Spinal cord (tissue), 10 donors: ENCODE measurements around the gene AKT1S1. TPM values are rescaled to one million over a fixed set of nuclear protein-coding genes. Genes with fewer than 3 reads are reported as not detected.

Source experiments
- DNase-seq, 6 donors: peaks; one replicate each; pipeline versions ENCODE4 v3.0.0 to v3.0.0-alpha.2; 2013 to 2015; ENCODE audit warnings: low spot score in 6 of 6, low read depth in 4 of 6
- H3K27ac ChIP-seq: one replicate; pipeline ENCODE4 v1.5.1; 2013; ENCODE audit warnings: low read depth, low read length, control low read depth
- H3K27me3 ChIP-seq: one replicate; pipeline ENCODE4 v1.6.1; 2013; ENCODE audit warnings: low read length; ENCODE audit not compliant: control insufficient read depth, insufficient read depth
- H3K36me3 ChIP-seq: one replicate; pipeline ENCODE4 v1.6.1; 2013; ENCODE audit warnings: low read length; ENCODE audit not compliant: control insufficient read depth, insufficient read depth
- H3K4me1 ChIP-seq: one replicate; pipeline ENCODE4 v1.6.1; 2013; ENCODE audit warnings: low read length; ENCODE audit not compliant: control insufficient read depth, insufficient read depth
- H3K4me3 ChIP-seq: one replicate; pipeline ENCODE4 v1.5.1; 2013; ENCODE audit warnings: low read depth, low read length, control low read depth
- H3K9me3 ChIP-seq: one replicate; pipeline ENCODE4 v1.6.1; 2013; ENCODE audit warnings: low read length; ENCODE audit not compliant: control insufficient read depth, insufficient read depth
- WGBS: methylation state at CpG from one replicate; pipeline ENCODE4 v1.1.5; 2013; ENCODE audit warnings: missing lambda C conversion rate; ENCODE audit not compliant: insufficient coverage; 5-methylcytosine and 5-hydroxymethylcytosine counted together
- polyA plus RNA-seq, 2 donors: library from polyadenylated mRNA; unstranded; fragments of 120-200 nt; gene quantifications; one replicate each; pipeline ENCODE4 v1.2.1, GENCODE V29; 2013; ENCODE audit not compliant: insufficient read length in 2 of 2
- total RNA-seq, 2 donors: library from RNA; depleted of rRNA in 1 of 2; stranded (reverse); fragments of 120-200 nt in 1 of 2; fragments of >200 nt in 1 of 2; gene quantifications; one replicate each; pipeline versions ENCODE4 v1.2.3 to v1.2.4, GENCODE V29; 2013 to 2014
- donor health status: healthy.

Gene AKT1S1
- total and polyA plus RNA-seq, 4 donors, result 3.8 to 43.8 (median 26.0) TPM

DNA sequence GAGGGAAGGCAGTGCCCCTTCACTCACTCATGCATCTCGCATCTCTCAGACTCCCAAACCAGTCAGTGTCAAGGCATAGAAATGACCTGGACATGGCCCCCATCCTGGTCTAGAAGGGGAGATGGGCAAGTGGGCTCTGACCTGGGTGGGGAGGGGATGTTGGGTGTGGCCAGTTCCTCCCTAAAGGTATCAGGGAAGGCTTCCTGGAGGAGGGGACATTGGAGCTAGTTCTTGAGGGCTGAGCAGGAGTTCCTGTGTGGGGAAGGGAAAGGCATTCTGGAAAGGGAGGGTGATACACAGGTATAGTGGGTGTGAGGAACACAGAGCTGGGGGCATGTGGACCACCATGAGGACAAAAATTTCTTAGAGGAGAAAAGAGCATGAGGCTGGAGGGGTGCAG, 15.6 kb upstream of the AKT1S1 start:
- no peak for DNase-seq
- Histone ChIP-seq H3K27me3 (peaks cover 10% of the 10 kb centered on the region), H3K36me3 (peaks cover 19% of the 10 kb centered on the region), H3K4me1 (peaks cover 18% of the 10 kb centered on the region), H3K9me3 (no peaks in the 10 kb centered on the region), H3K27ac (no peak overlapping the region), H3K4me3 (no peak overlapping the region)
- WGBS, result no CpG with 5 or more reads among the region's 1 CpG

DNA sequence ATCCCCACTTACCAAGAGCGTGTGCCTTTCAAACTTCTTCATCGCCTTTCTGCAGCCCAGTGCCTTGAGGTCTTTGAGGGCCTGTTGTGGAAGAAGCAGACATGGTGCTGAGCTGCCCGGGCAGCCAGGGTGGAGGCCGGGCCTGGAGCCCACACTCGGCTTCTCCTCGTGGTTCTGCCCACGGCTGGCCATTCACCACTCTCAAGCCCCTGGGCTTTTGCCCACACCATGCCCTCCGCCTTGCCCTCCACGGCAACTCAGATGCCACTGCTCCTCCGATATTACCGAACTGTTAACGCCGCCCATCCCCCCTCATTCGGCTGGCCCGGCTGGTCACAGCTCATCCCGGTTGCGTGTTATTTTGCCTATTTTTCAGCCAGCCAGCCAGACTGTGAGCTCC, 14.2 kb upstream of the AKT1S1 start:
- no peak for DNase-seq
- 80% methylated on average over 16 of the region's 17 CpGs for WGBS
- Histone ChIP-seq H3K4me1 (peaks cover 10% of the 10 kb centered on the region), H3K9me3 (no peaks in the 10 kb centered on the region), H3K4me3 (no peak overlapping the region), H3K27me3 (peaks cover 10% of the 10 kb centered on the region), H3K36me3 (peaks cover 28% of the 10 kb centered on the region), H3K27ac (no peak overlapping the region)

DNA sequence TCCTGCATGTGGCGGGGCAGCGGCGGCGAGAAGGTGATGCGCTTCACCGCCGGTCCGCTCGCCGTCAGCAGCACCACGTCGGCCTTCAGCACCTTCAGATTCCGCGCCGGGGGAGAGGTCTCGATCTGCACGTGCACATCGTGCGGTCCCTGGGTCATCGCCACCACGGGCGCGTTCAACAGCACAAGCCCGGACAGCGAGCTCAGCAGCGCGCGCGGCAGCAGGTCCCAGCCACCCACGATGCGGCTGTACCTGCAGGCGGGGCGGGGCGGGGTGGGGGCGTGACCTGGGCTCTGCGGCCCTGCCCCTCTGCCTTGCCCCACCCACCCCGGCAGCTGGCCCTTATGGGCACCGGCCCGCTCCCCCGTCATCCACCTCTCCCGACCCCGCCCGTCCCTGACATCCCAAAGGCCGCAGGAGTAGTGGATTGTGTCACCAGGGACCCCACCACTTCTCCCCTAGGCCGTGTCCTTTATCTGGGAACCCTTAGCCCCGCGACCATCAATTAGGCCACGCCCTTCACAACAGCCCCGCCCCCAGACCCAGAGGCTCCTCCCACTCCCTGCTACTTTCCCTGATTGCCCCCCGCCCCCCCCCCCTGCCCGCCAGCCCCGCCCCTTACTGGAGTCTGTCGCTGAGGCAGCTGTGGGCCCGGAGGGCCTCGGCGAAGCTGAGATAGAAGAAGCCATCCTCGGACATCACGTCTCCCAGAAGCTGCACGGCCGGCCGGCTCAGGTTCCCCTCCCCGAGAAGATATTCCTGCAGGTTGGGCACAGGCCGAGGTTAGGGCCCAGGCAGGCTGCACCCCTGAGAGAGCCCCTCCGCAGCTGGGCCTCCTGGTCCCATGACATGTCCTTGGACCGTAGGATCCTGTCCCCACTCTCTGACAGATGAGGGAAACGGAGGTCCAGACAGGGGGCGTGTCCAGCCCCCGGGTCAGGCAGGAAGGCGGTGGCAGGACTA, 13.5 kb upstream of the AKT1S1 start:
- Histone ChIP-seq H3K9me3 (no peaks in the 10 kb centered on the region), H3K27ac (no peak overlapping the region), H3K36me3 (peaks cover 30% of the 10 kb centered on the region), H3K27me3 (peaks cover 10% of the 10 kb centered on the region), H3K4me1 (peaks cover 10% of the 10 kb centered on the region), H3K4me3 (peak overlapping the region; percentile 18)
- no peak for DNase-seq
- WGBS, result 7% methylated on average over 61 of the region's 69 CpGs

DNA sequence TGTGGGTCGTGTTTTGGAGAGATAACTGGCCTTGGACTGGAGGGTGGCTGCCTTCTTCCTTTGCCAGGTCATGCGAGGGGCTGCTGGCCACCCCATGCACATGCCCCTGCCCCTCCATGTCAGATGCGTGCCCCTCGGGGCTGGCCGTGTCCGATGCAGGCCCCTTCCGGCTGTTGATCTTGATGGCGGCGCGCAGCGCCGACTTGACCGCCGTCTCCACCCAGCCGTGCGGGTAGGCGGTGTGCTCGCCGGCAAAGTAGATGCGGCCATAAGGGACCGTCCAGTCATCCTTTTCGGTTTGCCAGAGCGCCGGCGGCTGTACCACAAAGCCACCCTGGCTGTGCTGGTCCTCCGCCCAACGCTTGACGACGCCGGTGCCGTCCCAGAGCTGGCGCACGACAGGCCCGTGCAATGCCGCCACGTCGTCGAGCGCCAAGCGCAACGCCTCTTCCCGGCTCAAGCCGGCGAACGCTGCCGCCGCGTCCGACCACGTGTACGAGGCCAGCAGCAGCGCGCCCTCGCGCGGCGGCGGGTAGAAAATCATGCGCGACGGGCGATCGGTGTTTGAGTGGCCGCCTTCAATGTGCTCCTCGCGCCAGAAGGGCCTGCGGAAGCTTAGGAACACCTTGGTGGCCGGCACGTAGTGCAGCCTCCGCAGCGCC, 12.7 kb upstream of the AKT1S1 start:
- Histone ChIP-seq H3K4me1 (peaks cover 10% of the 10 kb centered on the region), H3K36me3 (peaks cover 38% of the 10 kb centered on the region), H3K27ac (no peak overlapping the region), H3K27me3 (peaks cover 10% of the 10 kb centered on the region), H3K4me3 (peak overlapping the region; percentile 18), H3K9me3 (no peaks in the 10 kb centered on the region)
- WGBS, result 15% methylated on average over 71 of the region's 71 CpGs
- DNase-seq, result peak in 3 of 6 donors; percentile 35 to 82 (median 80)

DNA sequence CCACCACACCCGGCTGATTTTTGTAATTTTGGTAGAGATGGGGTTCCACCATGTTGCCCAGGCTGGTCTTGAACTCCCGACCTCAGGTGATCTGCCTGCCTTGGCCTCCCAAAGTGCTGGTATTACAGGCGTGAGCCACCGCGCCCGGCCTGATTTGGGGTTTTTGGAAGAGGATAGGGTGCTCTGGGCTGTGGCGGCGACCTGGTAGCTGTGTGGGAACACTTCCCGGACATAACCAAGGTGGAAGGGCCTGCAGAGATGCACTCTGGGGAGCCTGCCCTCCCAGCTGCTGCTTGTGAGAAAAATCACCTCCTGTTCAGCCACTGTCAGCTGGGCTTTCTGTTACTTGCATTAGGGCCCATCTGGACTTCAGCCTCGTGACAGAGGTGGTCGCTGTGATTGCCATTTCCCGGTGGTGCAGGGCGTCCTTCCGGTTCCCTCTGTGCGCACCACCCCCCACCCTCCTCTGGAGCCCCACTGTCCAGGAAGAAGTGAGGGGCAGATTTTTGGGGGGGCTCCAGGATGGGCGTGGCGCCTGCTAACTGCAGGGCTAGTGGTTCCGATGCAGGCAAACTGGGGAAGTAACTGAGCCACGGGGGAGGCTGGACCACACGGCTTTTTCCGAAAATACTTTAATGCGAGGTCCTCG, 12.0 kb upstream of the AKT1S1 start:
- no peak overlapping the region for H3K27ac ChIP-seq
- H3K9me3 ChIP-seq, result no peaks in the 10 kb centered on the region
- H3K4me3 ChIP-seq, result no peak overlapping the region
- H3K4me1 ChIP-seq, result peaks cover 10% of the 10 kb centered on the region
- peaks cover 10% of the 10 kb centered on the region for H3K27me3 ChIP-seq
- 93% methylated on average over 23 of the region's 23 CpGs for WGBS
- H3K36me3 ChIP-seq, result peaks cover 44% of the 10 kb centered on the region
- no peak for DNase-seq

DNA sequence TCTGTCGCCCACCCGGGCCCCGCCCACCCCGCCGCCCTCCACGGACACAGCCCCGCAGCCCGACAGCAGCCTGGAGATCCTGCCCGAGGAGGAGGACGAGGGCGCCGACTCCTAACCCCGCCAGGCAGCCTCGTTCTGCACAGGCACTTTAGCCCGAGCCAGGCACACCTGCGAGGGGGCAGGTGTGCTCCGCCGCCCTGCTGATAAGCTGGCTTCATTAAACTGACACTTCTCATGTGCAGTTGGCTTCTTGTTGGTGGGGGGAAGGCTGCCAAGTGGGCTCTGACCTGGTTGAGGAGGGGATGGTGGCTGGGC, 11.3 kb upstream of the AKT1S1 start:
- Histone ChIP-seq H3K36me3 (peaks cover 51% of the 10 kb centered on the region), H3K4me3 (no peak overlapping the region), H3K4me1 (peaks cover 10% of the 10 kb centered on the region), H3K9me3 (no peaks in the 10 kb centered on the region), H3K27me3 (peaks cover 10% of the 10 kb centered on the region), H3K27ac (no peak overlapping the region)
- WGBS, result 66% methylated on average over 15 of the region's 18 CpGs
- DNase-seq, result no peak

DNA sequence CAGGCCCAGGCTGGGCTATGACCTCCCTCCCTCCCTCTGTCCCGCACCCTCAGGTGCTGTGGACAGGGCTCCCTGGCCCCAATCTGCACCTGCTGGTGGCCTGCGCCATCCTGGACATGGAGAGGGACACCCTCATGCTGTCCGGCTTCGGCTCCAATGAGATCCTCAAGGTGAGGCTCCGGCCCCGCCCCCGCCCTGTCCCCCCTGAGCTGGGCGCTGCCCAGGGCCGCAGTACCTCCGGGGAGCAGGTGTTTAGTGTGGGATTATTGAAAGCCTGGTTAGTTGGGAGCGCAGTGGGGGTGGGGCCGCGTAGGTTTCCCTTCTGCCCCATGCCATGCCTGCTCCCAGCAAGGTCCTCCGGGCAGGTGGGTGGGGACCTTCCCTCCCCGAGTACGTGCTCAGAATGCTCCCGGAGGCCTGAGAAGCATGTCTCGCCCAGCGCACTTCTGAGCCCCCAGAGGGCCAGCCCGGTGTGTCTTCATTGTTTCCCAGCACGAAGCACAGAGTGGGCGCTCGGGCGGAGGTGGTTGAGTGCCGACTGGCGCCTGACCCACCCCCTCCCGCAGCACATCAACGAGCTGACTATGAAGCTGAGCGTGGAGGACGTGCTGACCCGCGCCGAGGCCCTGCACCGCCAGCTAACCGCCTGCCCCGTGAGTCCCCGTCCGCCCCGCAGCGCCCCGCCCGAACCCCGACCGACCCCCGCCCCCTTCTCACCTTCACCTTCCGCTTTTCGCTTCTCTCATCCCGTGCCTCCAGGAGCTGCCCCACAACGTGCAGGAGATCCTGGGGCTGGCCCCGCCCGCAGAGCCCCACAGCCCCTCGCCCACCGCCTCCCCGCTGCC, 10.7 kb upstream of the AKT1S1 start:
- peaks cover 10% of the 10 kb centered on the region for H3K27me3 ChIP-seq
- H3K4me3 ChIP-seq, result no peak overlapping the region
- H3K9me3 ChIP-seq, result no peaks in the 10 kb centered on the region
- no peak overlapping the region for H3K27ac ChIP-seq
- peaks cover 10% of the 10 kb centered on the region for H3K4me1 ChIP-seq
- H3K36me3 ChIP-seq, result peaks cover 57% of the 10 kb centered on the region
- DNase-seq, result no peak
- WGBS, result 68% methylated on average over 38 of the region's 54 CpGs

DNA sequence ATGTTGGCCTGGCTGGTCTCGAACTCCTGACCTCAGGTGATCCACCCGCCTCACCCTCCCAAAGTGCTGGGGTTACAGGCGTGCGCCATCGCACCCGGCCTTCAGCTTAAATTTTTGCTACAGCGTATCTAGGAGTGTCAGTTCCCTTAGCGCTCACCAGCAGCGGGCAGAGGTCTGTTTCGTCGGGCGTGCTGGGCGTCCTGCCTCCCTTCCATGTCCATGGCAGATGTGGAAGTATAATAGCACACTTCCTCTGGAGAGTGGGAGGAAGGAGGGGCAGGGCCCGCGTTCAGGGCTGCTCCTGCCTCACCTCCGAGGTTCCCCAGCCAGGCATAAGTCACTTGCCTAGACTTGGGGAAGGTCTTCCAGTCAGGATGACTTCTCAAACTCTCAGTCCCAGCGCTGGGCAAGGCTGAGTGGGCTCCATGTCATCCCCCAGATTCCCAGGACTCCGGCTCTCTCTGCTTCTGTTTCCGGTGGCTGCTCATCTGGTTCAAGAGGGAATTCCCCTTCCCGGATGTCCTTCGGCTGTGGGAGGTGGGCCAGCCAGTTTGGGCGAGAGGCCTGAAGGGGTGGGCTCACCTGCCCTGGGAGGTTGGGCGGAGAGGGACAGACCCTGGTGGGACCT, 10.0 kb upstream of the AKT1S1 start:
- DNase-seq, result no peak
- Histone ChIP-seq H3K27ac (no peak overlapping the region), H3K9me3 (no peaks in the 10 kb centered on the region), H3K36me3 (peaks cover 64% of the 10 kb centered on the region), H3K27me3 (peaks cover 10% of the 10 kb centered on the region), H3K4me1 (peaks cover 10% of the 10 kb centered on the region), H3K4me3 (no peak overlapping the region)
- 87% methylated on average over 16 of the region's 23 CpGs for WGBS

DNA sequence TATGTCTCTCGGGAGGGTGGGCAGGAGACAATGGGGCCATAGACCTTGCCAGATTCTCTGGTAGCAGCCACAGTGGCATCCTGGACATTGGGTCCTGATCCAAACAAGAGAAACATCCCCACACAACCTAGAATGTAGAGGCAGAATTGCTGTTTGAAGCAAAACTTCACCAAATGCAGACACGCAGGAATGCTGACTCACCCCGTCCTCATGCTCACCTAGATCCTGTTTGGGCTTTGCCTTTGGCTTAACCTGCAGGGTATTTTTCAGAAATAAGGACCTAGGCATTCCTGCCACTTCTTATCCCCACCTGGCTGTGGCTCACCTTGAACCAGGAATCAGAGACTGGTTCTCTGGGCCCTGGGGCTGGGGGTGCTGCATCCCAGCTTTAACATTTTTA, 7.6 kb upstream of the AKT1S1 start:
- peaks cover 5% of the 10 kb centered on the region for H3K27me3 ChIP-seq
- H3K9me3 ChIP-seq, result no peaks in the 10 kb centered on the region
- H3K4me3 ChIP-seq, result no peak overlapping the region
- DNase-seq, result no peak
- WGBS, result 95% methylated on average over 3 of the region's 3 CpGs
- no peak overlapping the region for H3K27ac ChIP-seq
- H3K36me3 ChIP-seq, result peaks cover 88% of the 10 kb centered on the region
- peaks cover 3% of the 10 kb centered on the region for H3K4me1 ChIP-seq
